ENCODE results near the gene C5orf63.

GRCh38 chr5:127009784-127010183 is 63.5 kb downstream of the C5orf63 start:
- no peak for TF ChIP-seq CTCF (IDR thresholded peaks at IDR 0.05; ENCODE audit: low read depth, low read length, missing input control)
- TF ChIP-seq REST (IDR thresholded peaks at IDR 0.05): no peak
- no peak for TF ChIP-seq SP1 (IDR thresholded peaks at IDR 0.05)

Measured in liver (tissue), 3 donors.